HG03442 (cell line): ENCODE results near the gene USP19.

Source experiments
- ATAC-seq: cut with Tn5 transposase; IDR thresholded peaks from one replicate; pipeline ENCODE4 v1.9.1; 2021; ENCODE audit warnings: mild to moderate bottlenecking, moderate library complexity; ENCODE audit not compliant: unreplicated experiment

The USP19 gene

DNA sequence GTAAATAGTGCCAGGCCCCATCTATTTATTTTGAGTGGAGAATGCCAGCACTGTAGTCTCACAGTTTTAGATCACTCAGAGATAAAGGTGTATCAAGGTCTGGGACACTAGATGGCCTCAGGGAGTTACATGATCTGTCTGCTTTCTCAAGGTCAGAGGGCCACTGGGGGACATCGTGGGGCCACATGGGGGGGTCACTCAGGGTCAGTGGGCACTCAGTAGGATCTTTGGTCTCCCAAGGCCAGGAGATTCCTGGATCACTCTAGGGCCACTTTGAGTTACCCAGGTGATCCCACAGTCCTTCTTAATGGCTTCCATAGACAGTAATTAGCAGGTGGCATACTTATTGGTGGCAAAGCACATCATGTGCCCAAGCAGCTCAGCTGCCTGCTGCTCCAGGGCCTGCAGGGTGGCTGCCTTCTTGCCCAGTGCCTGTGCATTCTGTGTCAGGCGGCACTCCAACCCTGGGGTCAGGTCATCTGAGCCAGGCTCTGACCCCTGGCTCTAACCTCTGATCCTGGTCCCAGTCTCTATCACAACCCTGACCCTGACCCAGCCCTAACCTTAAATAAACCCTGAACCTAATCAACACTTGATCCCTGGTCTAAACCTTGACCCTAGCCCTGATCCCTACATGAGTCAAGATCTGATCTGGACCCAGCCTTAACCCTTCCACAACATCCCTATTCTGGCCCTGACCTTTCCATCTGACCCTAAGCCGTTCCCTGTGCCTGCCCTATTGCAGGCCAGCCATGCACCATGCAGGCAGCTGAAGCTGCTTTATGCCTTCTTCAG is 14.0 kb upstream of the USP19 start:
- ATAC-seq, result no peak

DNA sequence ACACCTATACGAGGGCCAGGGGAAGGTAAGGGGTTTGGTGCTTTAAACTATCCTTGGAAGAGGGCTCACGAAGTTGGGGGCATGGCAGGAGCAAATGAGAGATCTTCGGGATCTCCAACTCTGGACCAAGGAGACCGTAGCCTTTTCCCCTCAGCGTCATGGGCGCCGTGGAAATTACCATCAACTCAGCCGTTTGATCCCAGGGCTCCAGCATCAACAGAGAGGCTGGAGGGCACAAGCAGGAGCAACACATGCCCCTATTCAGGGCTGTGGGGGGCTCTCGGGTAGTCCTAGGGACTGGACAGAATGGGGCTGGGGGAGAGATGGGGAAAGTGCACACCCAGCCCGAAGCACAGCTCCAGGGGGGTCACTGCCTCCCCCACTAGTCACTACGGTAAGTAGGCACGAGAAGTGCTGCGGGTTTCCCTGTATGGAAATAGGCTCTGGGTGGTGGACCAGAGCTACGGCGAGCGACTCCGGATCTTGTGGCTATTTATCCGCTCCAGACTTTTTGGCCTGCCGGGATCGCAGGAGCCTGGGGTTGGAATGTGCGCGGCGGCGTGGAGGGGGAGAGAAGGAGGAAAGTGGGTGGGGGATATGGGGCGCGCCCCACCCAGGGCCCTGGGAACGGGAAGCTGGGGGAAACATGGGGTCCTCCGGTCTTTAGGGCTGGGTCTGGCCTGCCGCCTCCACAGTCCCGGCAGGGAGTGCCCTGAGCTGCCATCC is 12.8 kb upstream of the USP19 start:
- ATAC-seq, result no peak

- no peak for ATAC-seq
Measured at GRCh38 chr3:49132437-49133225, 12.0 kb upstream of the USP19 start, which contains the start of gene LAMB2. LAMB2 (minus strand) TSS chr3:49133050; CDS start chr3:49132867, 183 bp downstream.

DNA sequence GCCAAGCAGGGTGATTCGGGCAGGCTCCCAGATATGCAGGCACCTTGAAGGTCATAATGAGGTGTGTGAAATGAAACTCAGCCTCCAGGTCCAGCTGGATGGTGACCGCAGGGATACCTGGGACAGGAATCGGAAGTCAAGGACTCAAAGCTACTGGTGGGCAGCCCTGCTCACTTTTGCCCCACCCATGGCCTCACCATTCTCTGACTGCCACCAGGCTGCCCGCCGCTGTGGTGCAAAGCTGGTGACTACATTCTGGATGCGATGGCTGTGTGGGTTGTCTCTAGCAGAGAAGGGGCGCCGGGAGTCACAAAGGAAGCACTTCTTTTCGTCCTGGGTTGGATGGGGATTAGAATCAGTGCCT is 11.4 kb upstream of the USP19 start:
- ATAC-seq, result no peak

DNA sequence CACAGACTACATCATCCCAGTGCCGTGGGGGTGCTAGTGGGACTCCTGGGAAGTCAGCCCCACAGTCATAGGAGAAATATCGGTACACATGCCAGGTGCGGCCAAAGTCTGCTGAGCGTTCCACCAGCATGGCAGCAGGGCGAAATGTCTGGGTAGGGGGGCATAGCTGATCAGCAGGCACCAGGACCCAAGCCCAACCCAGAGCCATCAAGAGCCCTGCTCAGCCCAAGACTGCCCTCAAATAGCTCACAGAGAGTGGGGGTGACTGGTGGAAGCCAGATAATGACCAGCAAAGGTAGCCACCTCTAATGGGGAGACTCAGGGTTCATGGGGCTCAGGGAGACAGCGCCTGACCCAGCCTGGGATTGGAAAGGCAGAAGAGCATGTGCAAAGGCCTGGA is 11.0 kb upstream of the USP19 start:
- ATAC-seq, result no peak

DNA sequence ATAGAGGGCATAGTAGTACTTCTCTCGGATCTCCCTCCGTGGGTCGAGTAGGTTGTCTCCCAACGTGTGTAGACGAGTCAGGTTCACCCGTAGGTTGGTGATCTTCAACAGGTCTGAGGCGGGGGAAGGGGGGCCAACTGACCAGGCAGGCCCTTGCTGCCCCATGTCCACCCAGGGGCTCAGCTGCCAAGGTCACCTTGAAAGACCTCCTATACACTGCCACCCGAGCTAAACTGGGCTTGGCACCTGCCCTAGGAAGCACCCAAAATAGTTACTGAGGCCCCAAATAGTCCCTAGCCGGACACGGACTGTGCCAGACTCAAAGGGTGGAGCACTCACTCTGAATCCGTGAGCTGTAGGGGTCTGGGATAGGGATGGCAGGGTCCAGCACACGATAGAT is 10.4 kb upstream of the USP19 start:
- no peak for ATAC-seq

GRCh38 chr3:49124991-49125670 is 4.5 kb upstream of the USP19 start:
- ATAC-seq, result no peak

DNA sequence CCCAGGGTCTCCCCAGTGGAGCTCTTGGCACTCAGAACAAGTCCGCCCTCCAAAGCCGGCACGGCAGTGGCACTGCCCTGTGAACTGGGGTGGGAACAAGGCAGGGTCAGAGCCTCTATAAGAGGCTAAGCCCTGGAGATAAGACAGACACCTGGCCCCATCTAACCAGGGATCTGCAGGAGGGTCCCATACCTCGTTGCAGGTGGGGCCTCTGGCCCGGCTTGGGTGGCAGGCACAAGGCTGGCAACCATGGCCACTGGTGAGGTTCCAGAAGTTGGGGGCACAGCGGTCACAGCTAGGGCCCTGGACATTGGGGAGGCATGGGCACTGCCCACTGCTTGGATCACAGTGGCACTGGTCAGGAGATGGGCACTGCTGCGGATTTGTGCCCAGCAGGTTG is 3.6 kb upstream of the USP19 start:
- no peak for ATAC-seq

- ATAC-seq, result no peak
Measured at GRCh38 chr3:49123687-49124086, 3.1 kb upstream of the USP19 start.

DNA sequence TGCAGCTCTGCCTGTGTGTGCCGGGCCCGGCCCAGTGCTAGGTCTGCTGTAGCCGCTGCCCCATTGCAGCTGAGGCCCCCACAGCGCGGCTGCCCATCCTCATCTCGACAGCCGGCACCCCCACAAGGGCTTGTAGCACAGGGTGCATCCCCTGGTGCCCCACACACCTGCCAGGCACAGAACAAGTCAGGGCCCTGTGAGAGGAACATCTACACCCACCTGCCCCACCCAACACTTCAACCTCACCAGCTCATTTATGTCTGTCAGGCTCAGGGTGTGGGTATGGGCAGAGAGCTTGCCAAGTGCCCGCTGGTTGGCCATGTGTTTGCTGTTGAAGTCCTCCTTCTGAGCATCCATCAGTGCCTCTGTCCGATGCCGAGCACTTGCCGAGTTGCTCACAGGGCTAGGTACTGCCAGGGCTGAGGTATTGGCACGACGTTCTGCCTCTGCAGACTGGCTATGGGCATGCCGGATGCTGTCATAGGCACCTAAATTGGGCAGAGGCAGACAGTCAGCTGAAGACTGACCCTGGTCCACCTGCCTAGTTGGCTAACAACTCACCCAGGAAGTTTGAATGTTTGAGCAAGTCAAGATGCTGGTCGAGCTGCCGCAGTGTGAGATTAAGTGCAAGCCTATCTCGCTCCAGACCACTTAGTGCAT is 2.4 kb upstream of the USP19 start:
- ATAC-seq, result no peak

DNA sequence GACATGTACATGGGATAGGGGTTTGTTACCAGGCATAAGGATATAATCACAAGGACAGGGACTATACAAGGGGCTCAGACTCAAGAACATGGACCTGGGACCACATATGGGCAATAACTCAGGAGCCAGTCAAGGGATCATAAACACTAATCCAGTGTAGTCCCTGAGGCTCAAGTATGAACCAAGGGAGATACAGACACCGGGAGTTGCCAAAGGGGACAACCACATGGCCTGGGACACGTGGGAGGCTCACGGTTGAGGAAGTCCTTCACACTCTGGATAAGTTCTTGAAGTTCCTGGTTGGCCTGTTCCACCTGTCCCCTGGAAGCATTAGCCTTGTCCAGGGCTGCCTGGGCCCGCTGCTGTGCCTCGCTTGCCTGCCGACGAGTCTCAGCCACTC is 1.8 kb upstream of the USP19 start:
- ATAC-seq, result no peak

DNA sequence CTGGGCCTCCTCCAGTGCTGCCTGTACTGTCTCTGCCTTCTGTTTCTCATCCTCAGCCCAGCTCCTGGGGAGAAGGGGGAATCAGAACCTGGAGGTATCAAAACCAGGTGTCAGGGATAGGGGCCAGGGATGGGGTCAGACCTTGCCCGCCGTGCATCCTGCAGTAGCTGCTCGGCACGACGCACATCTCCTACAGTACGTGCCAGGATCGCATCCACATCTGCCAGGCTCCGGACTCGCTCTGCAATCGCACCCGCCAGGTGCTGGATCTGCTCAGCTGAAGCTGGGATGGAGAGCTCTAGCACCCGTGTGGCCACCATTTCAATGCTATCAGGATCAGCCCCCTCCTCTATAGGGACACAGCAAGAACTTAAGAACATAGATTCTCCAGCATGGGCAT is 1.4 kb upstream of the USP19 start:
- no peak for ATAC-seq

GRCh38 chr3:49121132-49121736 is 611 bp upstream of the USP19 start:
- no peak for ATAC-seq

DNA sequence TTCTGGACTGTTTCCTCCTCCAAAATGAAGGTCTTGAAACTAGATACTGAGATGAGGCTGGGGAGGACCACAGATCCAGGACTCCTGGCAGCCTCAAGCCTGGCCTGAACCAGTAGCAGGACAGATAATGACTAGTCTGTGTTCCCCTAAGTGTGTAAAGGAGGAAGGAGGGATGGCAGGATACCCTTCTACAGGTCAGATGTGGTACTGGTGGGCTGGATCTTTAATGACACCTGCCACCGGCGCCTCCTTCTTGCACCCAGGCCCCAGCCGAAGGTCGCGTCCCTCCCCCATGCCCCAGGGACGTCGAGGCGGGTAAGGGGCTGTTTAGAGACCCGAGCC is 556 bp downstream of the USP19 start:
- no peak for ATAC-seq

- ATAC-seq, result no peak
Measured at GRCh38 chr3:49119439-49119838, 1.2 kb downstream of the USP19 start.

GRCh38 chr3:49119036-49119435 is 1.6 kb downstream of the USP19 start:
- ATAC-seq, result no peak

DNA sequence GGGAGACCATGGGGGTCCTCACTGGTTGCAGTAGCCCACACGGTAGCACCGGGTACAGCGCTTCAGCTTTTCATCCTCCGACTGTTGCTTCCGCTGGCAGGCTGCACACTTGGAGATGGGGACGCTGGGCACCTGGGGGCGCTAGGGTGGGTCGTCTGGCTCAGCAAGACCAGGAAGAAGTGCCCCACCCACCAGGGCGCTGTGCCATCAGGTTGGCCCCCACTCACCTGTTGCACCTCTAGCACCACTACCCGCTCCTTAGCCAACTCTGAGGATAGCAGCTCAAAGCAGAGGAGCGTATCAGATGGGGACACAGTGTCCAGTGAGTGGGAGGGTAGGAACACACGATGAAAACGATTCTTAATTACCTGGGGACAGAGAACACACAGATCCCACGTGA is 8.4 kb downstream of the USP19 start:
- no peak for ATAC-seq

GRCh38 chr3:49111347-49111746 is 9.3 kb downstream of the USP19 start:
- no peak for ATAC-seq

DNA sequence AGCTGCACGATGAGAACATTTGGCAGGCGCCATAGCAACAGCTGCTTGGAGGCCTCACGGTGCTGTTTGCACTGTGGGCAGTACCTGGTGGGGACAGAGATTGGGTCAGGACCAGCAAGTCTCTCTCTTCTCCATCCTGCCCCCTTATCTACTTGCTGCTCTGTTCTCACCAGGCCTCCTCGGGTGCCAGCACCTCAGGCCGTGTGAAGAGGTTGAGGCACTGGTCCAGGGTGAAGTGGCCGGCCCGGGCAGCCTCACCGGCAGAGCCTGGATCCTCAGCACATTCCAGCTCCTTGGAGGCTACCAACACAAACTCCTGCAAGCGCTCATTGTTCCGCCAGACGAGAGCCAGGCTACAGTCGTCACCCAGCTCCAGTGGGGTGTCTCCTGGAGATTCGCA is 9.8 kb downstream of the USP19 start:
- no peak for ATAC-seq

DNA sequence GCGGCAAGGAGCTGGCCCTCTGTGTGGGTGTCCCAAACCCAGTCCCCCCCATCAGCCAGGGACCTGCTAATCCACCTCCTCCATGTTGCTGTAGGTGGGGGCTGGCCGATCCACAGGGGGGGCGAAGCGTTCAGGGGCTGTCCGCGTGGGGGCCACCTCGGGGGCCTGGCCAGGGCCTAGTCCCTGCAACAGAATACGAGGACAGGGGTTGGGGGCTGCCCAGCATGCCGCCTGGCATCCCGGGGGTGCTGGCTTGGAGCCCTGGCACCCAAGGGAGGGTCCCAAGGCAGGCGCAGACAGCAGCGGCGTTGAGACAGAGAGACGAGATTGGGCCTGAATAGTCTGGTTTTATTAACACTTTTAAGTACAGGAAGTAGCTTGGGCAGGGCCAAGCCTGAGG is 12.3 kb downstream of the USP19 start:
- no peak for ATAC-seq
